HCT116 (cell line): Measurements from ENCODE around the gene TMEM53.

Experiments
- JUND ChIP-seq: IDR thresholded peaks from 2 replicates; pipeline ENCODE4 v1.6.1; 2012
- SRF ChIP-seq: IDR thresholded peaks from 2 replicates; pipeline ENCODE4 v1.6.1; 2012; ENCODE audit warnings: low read depth
- TF ChIP-seq, protein P1 (sequence below): IDR thresholded peaks from 2 replicates; pipeline ENCODE4 v1.6.1; 2012
- TF ChIP-seq, protein P2 (sequence below), 3 experiments: fragments of 200-600 bp in 1 of 3; sonication (generic) in 1 of 3; IDR thresholded peaks in 2 of 3; conservative IDR thresholded peaks in 1 of 3; 2 replicates each; pipeline ENCODE4 v1.5.1; 2012 to 2017; ENCODE audit warnings: low read depth in 2 of 3, low read length in 2 of 3, antibody characterized with exemption in 1 of 3, borderline replicate concordance in 1 of 3, control low read depth in 1 of 3, mild to moderate bottlenecking in 1 of 3, mixed read lengths in 1 of 3, mixed run types in 1 of 3, moderate library complexity in 1 of 3; ENCODE audit not compliant: insufficient read depth in 1 of 3

DNA sequence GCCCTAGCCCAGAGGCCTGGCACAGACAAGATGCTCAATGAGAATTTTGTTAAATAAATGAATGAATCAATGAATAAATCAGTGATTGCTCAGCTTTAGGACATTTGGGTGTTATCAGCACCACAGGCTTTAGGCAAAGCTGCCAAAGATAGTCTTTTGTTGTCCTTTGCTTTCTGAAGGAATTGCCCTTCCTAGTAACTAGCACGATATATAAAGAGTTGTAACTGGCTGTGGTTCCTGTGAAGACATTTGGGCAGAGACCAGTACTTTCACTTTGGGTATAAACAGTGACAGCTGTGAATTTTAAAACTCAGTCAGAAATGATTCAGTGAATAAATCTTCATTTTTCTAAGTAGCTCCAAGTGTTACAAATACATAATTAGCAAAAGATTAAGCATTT is 43.4 kb upstream of the TMEM53 start:
- TF ChIP-seq JUND (no peak), SRF (no peak)
- TF ChIP-seq, protein P1, sequence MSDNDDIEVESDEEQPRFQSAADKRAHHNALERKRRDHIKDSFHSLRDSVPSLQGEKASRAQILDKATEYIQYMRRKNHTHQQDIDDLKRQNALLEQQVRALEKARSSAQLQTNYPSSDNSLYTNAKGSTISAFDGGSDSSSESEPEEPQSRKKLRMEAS: no peak
- TF ChIP-seq, protein P2, sequence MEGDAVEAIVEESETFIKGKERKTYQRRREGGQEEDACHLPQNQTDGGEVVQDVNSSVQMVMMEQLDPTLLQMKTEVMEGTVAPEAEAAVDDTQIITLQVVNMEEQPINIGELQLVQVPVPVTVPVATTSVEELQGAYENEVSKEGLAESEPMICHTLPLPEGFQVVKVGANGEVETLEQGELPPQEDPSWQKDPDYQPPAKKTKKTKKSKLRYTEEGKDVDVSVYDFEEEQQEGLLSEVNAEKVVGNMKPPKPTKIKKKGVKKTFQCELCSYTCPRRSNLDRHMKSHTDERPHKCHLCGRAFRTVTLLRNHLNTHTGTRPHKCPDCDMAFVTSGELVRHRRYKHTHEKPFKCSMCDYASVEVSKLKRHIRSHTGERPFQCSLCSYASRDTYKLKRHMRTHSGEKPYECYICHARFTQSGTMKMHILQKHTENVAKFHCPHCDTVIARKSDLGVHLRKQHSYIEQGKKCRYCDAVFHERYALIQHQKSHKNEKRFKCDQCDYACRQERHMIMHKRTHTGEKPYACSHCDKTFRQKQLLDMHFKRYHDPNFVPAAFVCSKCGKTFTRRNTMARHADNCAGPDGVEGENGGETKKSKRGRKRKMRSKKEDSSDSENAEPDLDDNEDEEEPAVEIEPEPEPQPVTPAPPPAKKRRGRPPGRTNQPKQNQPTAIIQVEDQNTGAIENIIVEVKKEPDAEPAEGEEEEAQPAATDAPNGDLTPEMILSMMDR (IDR thresholded peaks at IDR 0.05 in 2 of 3, conservative IDR thresholded peaks at IDR 0.05 in 1 of 3; ENCODE audit: borderline replicate concordance in 1 of 3, insufficient read depth in 1 of 3, low read depth in 2 of 3, low read length in 2 of 3): no peak
